ENCODE results near the gene DENND1C. TPM values are rescaled to one million over a fixed set of nuclear protein-coding genes. Genes with fewer than 3 reads are reported as not detected.

The DENND1C gene
- polyA plus RNA-seq, 1 donor from 2014 or later = 0.17 TPM

DNA sequence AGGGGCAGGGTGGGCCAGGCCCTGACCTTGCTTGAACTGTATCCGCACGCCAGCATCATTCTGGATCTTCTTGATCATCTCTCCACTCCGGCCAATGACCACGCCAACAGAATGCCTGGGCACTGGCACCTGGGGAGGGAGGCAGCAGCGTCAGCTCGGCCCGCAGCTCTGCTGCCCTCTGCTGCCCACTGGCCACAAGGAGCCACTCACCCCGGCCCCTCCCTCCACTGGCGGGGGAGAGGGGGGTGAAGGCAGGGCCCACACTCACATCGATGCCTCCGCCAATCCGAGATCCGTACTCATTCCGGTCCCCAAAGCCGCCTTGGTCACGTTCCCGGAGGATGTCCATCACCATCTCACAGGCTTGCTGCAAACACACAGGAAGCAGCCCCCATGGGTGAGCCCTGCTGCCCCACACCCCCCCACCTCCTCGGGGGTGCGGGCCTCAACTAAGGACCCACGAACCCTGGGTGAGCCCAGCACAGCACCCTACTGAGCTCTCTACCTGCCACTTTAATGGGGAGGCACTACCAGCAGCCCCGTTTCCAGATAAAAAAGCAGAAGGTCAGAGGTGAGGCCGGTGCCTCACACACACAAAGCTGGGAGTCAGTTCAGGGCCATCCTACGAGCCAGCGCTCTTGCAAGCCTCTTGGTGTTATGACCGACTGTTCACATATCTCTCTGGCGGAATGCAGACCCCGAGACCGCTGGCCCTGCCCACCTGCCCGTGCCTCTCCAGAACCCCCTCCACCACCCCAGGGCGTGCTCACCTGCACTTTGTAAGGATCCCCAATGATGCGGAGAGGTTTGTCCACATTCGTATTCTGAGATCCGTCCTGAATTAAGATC is 63.6 kb downstream of the DENND1C start:
- H3K79me2 ChIP-seq (replicated peaks; ENCODE audit: insufficient read depth, low read length) = peaks cover 27% of the 10 kb centered on the region
- H3K9me3 ChIP-seq (ENCODE audit: low read length) = no peaks in the 10 kb centered on the region
- H3F3A ChIP-seq (ENCODE audit: insufficient read depth, low read length, poor library complexity, severe bottlenecking) = no peaks in the 10 kb centered on the region
- no peaks in the 10 kb centered on the region for H3K27me3 ChIP-seq (ENCODE audit: insufficient read depth, low read depth, low read length)
- no peak overlapping the region for H3K4me3 ChIP-seq (ENCODE audit: low read length)
- H3K9me2 ChIP-seq (ENCODE audit: insufficient read depth, low read length) = no peaks in the 10 kb centered on the region
- TF ChIP-seq EZH2 (IDR thresholded peaks at IDR 0.05; ENCODE audit: borderline replicate concordance, insufficient read depth, low read length, poor library complexity, severe bottlenecking) (no peak), CTCF (IDR thresholded peaks at IDR 0.05; ENCODE audit: poor library complexity, severe bottlenecking) (no peak), SMC3 (conservative IDR thresholded peaks at IDR 0.05; ENCODE audit: poor library complexity) (no peak), EP300 (conservative IDR thresholded peaks at IDR 0.05; ENCODE audit: poor library complexity, severe bottlenecking) (no peak), MXI1 (conservative IDR thresholded peaks at IDR 0.05; ENCODE audit: poor library complexity, severe bottlenecking) (no peak), POLR2AphosphoS5 (IDR thresholded peaks at IDR 0.05) (no peak), RAD21 (conservative IDR thresholded peaks at IDR 0.05) (no peak), TAF1 (IDR thresholded peaks at IDR 0.05; ENCODE audit: low read depth) (no peak)
- TF ChIP-seq, protein P1, sequence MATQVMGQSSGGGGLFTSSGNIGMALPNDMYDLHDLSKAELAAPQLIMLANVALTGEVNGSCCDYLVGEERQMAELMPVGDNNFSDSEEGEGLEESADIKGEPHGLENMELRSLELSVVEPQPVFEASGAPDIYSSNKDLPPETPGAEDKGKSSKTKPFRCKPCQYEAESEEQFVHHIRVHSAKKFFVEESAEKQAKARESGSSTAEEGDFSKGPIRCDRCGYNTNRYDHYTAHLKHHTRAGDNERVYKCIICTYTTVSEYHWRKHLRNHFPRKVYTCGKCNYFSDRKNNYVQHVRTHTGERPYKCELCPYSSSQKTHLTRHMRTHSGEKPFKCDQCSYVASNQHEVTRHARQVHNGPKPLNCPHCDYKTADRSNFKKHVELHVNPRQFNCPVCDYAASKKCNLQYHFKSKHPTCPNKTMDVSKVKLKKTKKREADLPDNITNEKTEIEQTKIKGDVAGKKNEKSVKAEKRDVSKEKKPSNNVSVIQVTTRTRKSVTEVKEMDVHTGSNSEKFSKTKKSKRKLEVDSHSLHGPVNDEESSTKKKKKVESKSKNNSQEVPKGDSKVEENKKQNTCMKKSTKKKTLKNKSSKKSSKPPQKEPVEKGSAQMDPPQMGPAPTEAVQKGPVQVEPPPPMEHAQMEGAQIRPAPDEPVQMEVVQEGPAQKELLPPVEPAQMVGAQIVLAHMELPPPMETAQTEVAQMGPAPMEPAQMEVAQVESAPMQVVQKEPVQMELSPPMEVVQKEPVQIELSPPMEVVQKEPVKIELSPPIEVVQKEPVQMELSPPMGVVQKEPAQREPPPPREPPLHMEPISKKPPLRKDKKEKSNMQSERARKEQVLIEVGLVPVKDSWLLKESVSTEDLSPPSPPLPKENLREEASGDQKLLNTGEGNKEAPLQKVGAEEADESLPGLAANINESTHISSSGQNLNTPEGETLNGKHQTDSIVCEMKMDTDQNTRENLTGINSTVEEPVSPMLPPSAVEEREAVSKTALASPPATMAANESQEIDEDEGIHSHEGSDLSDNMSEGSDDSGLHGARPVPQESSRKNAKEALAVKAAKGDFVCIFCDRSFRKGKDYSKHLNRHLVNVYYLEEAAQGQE (IDR thresholded peaks at IDR 0.05; ENCODE audit: borderline replicate concordance) = no peak
- no peak overlapping the region for H3K27ac ChIP-seq (ENCODE audit: low read length)
- H3K4me2 ChIP-seq (ENCODE audit: low read length) = no peak overlapping the region
- H4K20me1 ChIP-seq (ENCODE audit: insufficient read depth) = peaks cover 22% of the 10 kb centered on the region
- no peak overlapping the region for H2AFZ ChIP-seq (ENCODE audit: low read depth, low read length)
- no peak overlapping the region for H3K9ac ChIP-seq (ENCODE audit: low read length)
- no peaks in the 10 kb centered on the region for H3K36me3 ChIP-seq (ENCODE audit: insufficient read depth, low read length)

Small RNA genes lying within 50 kb of the gene (small RNA-seq; reads per million reads assigned to genes)
- 0 reads per million in 3 experiments for gene AC010503.2

Other genes starting within 250 kb of the DENND1C start
- 34.0 and 39.3 TPM in 2 replicates for gene MLLT1, start 201.8 kb downstream of the DENND1C start, polyA plus RNA-seq
- gene ACER1, start 148.2 kb downstream of the DENND1C start, polyA plus RNA-seq = 0.62 TPM in 1 of 2 replicates, not detected in the other
- gene CLPP, start 120.3 kb downstream of the DENND1C start, polyA plus RNA-seq = 79.9 and 97.8 TPM in 2 replicates
- 154 and 179 TPM in 2 replicates for gene ALKBH7, start 109.0 kb downstream of the DENND1C start, polyA plus RNA-seq
- gene PSPN, start 105.9 kb downstream of the DENND1C start, polyA plus RNA-seq = 1.5 and 2.4 TPM in 2 replicates
- gene GTF2F1, start 88.6 kb downstream of the DENND1C start, polyA plus RNA-seq = 53.9 and 69.2 TPM in 2 replicates
- gene KHSRP, start 57.0 kb downstream of the DENND1C start, polyA plus RNA-seq = 33.3 and 40.3 TPM in 2 replicates
- 3.8 and 4.2 TPM in 2 replicates for gene SLC25A41, start 48.0 kb downstream of the DENND1C start, polyA plus RNA-seq
- gene SLC25A23, start 22.0 kb downstream of the DENND1C start, polyA plus RNA-seq = 36.3 and 47.2 TPM in 2 replicates
- gene CRB3, start 17.5 kb downstream of the DENND1C start, polyA plus RNA-seq = 0.43 TPM in 1 of 2 replicates, not detected in the other
- 17.8 and 25.9 TPM in 2 replicates for gene TUBB4A, start 20.5 kb upstream of the DENND1C start, polyA plus RNA-seq
- gene TNFSF9, start 49.2 kb upstream of the DENND1C start, polyA plus RNA-seq = 0.86 and 1.3 TPM in 2 replicates
- gene CD70, start 109.4 kb upstream of the DENND1C start, polyA plus RNA-seq = not detected in 2 replicates
- gene TNFSF14, start 188.4 kb upstream of the DENND1C start, polyA plus RNA-seq = not detected in 2 replicates
- not detected in 2 replicates for gene C3, start 238.9 kb upstream of the DENND1C start, polyA plus RNA-seq